Activated T-cell treated with anti-CD3 and anti-CD28 coated beads for 4 hours (primary cell): ENCODE results near the gene EIF4ENIF1.
A peak's percentile ranks its signal among the peaks of the same experiment; 100 is the strongest.
"Not testable (repeated sequence)": the region's sequence is repeated elsewhere in the genome, so short reads cannot be mapped to it uniquely, and the experiment has no call there.

Experiments used
- DNase-seq: peaks from one replicate; pipeline ENCODE4 v3.0.0-alpha.2; 2020

The EIF4ENIF1 gene

DNA sequence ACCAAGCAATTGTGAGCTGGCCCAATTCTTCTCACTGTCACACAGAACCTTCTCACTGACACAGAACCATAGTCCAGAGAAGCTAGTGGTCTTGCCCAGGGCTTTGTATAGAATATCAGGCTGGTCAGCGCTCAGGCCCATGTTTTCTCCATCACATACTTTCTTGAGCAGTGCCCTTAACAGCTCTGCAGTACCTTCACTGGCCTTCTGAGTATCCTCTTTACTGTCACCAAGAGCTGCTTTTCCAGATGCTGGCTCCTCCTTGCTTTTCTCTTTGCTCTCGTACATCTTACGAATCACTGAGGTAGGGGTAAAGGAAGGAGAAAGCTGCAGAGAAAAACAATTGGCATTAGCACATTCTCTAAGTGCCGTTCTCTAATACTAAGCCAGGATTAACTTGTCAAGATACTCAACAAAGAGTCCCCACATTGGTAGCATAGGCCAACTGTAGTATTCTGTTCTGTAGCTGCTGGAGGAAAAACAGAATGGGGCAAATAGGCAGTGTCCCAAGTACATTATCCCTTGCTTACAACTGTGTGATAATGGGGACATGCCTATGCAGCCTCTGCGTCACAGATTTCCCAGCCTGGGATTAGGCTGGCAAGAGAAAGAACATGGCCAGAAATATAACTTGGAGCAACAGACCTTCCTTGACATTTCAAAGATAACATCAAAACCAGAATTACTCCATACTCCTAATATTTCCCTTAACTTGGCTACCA lies 46.7 kb downstream of the EIF4ENIF1 start:
- no peak for DNase-seq

- DNase-seq: no peak
These were observed 48.0 kb downstream of the EIF4ENIF1 start for GRCh38 chr22:31441652-31442051.

GRCh38 chr22:31440681-31441080 lies 49.0 kb downstream of the EIF4ENIF1 start:
- DNase-seq: no peak

DNA sequence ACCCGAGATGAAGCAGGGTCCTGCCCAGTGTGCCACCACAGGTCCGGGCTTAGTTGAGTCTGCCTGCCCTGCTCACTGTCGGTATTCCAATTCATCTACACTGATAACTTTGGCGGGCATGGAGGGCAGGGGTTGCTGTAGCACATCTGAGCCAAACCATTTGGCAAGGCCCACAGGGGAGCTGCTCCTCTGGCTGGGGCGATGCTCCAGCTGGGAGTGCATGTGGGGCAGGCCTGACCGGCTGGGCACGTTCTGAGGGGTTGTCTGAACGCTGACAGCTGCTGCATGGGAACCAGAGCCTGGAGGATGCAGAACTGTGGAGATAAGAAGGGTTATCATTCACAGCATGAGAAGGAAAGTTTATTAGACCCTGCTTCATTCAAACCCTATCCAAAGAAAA lies 49.8 kb downstream of the EIF4ENIF1 start:
- DNase-seq: no peak

GRCh38 chr22:31436132-31436531 lies 53.5 kb downstream of the EIF4ENIF1 start:
- DNase-seq: no peak

DNA sequence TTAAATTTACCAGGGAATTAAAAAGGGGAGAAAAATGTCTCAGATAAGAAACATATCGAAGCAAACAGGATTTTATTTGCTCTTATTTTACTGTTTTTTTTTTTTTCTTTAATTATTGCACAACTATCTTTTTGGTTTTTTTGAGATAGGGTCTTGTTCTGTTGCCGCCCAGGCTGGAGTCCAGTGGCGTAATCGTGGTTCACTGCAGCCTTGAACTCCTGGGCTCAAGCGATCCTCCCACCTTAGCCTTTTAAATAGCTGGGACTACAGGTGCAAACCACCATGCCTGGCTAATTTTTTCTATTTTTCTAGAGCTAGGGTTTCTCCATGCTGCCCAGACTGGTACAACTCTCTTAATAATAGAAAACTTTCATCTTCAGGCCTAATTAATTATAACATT lies 57.7 kb downstream of the EIF4ENIF1 start:
- no peak for DNase-seq

DNA sequence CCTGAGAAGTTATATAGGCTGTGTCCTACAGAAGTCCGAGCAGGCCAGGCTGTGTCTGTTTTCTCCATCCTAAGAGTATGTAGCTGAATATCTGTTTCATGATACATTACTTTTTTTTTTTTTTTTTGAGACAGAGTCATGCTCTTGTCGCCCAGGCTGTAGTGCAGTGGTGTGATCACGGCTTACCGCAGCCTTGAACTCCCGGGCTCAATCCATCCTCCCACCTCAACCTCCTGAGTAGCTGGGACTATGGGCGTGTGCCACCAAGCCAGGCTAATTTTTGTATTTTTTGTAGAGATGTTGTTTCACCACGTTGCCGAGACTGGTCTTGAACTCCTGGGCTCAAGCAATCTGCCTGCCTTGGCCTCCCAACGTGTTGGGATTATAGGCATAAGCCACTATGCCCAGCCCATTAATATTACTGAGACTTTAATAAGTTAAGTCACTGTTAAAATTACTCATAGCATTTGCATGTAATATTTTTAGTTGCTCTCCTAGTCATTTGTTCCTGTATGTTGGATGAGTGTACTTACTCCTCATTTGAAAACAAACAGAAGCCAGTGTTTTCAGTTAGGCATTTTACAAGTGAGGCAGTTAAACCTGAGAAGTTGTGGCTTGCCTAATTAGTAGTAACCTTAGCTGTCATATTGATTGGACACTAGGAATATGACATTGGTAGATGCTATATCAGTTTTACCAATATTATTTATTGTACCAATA lies 64.2 kb downstream of the EIF4ENIF1 start:
- DNase-seq: no peak

DNA sequence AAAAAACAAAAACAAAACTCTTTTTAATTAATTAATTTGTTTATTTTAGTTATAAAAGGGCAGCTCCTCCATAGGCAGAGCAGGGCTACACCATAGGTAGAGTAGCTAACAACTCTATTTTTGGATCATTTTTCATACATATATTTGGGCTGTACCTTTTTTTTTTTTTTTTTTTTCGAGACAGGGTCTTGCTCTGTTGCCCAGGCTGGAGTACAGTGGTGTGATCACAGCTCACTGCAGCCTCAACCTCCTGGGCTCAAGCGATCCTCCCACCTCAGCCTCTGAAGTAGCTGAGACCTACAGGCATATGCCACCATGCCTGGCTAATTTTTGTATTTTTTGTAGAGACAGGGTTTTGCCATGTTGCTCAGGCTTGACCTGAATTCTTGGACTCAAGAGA lies 87.3 kb downstream of the EIF4ENIF1 start:
- not testable (repeated sequence) for DNase-seq

DNA sequence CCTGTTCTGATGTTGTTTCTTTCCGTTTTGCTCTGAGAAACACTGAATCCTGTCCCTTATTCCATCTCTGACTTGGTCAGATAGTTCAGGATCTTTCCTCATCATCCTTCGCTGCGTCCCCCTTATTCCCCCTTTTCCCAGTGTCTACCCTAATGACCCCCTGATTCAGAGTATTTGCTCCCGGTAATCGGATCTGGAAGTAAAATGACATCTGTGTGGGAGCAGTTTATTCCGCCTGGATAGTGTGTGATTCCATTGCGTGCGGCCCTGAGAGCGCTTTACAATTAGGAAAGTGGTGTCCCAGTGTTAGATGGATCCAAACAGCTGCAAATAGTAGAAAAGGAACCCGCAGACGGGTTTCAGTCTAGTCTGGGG lies 89.6 kb downstream of the EIF4ENIF1 start:
- DNase-seq: no peak

- peak; percentile 95 for DNase-seq
These were observed 90.2 kb downstream of the EIF4ENIF1 start, which contains the start of gene DRG1 for GRCh38 chr22:31399211-31400022. DRG1 (plus strand) TSS chr22:31399604; CDS start chr22:31399684, 80 bp downstream.

DNA sequence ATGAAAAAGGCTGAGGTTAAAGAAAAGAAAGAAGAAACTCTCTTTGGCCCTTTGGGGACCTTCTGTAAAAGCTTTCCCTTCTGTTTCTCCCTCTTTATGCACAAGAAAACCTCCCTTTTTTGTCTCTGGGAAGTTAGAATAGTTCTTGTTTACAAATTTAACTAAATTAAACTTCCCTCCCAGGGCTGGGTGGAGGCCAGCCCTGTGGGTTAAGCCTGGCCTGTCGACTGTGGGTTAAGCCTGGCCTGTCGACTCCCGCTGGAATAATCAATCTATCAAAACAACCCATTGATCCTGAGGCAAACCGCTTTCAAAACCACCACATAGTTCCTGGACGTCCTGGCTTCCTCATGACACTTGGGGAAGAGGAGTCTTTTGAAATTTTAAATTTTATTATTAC lies 91.4 kb downstream of the EIF4ENIF1 start:
- no peak for DNase-seq

DNA sequence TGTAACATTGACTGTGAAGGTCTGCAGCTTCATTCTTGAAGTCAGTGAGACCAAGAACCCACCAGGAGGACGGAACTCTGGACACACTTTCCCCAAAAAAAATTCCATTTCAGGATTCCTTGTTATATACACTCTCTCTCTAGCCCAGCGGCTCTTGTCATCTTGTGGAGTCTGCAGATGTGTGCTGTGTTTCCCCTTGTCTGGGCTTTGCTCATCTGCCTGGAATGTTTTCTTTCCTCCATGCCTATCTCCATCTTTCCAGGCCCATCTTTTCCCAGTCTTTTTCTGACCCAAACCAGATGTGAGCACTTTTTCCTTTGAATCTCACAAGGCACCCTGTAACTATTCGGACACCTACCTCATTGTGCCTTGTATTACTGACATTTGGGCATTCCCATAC lies 95.3 kb downstream of the EIF4ENIF1 start:
- DNase-seq: no peak

DNA sequence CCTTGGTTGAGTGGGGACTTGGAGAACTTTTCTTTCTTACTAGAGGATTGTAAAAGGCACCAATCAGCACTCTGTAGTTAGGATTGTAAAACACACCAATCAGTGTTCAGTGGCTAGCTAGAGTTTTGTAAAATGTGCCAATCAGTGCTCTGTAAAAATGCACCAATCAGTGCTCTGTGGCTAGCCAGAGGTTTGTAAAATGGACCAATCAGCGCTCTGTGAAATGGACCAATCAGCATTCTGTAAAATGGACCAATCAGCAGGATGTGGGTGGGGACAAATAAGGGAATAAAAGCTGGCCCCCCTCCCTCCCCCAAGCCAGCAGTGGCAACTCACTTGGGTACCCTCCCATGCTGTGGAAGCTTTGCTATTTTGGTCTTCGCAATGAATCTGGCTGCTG lies 95.7 kb downstream of the EIF4ENIF1 start:
- no peak for DNase-seq
